Neural progenitor cell (in vitro differentiated cells): ENCODE data around the gene ANKHD1. TPM values are rescaled to one million over a fixed set of nuclear protein-coding genes. Genes with fewer than 3 reads are reported as not detected.

Source experiments
- DNase-seq: peaks from one replicate; pipeline ENCODE4 v3.0.0-alpha.2; 2016; ENCODE audit warnings: low spot score
- H2AFZ ChIP-seq: fragments of 200-600 bp; sonication (generic); replicated peaks from 2 replicates; pipeline ENCODE4 v1.6.1; 2016; ENCODE audit warnings: antibody characterized with exemption
- H3F3A ChIP-seq: fragments of 200-600 bp; sonication (generic); 2 replicates; pipeline ENCODE4 v1.6.1; 2016; ENCODE audit warnings: antibody characterized with exemption, low read depth
- H3K27ac ChIP-seq: fragments of 200-600 bp; sonication (generic); 2 replicates; pipeline ENCODE4 v1.5.1; 2016; ENCODE audit warnings: mild to moderate bottlenecking
- H3K27me3 ChIP-seq: fragments of 200-600 bp; sonication (generic); 2 replicates; pipeline ENCODE4 v1.6.1; 2016; ENCODE audit warnings: mild to moderate bottlenecking, moderate library complexity
- H3K36me3 ChIP-seq: fragments of 200-600 bp; sonication (generic); 2 replicates; pipeline ENCODE4 v1.5.1; 2016
- H3K4me1 ChIP-seq: fragments of 200-600 bp; sonication (generic); 2 replicates; pipeline ENCODE4 v1.6.1; 2016; ENCODE audit warnings: mixed run types
- H3K4me2 ChIP-seq: fragments of 200-600 bp; sonication (generic); 2 replicates; pipeline ENCODE4 v1.6.1; 2016
- H3K4me3 ChIP-seq: fragments of 200-600 bp; sonication (generic); 2 replicates; pipeline ENCODE4 v1.5.1; 2016
- H3K79me2 ChIP-seq: fragments of 200-600 bp; sonication (generic); 2 replicates; pipeline ENCODE4 v1.6.1; 2016; ENCODE audit warnings: low read depth
- H3K9ac ChIP-seq: fragments of 200-600 bp; sonication (generic); 2 replicates; pipeline ENCODE4 v1.6.1; 2016
- H3K9me3 ChIP-seq: fragments of 200-600 bp; sonication (generic); 2 replicates; pipeline ENCODE4 v1.5.1; 2016; ENCODE audit warnings: low read depth
- H4K20me1 ChIP-seq: fragments of 200-600 bp; sonication (generic); 2 replicates; pipeline ENCODE4 v1.6.1; 2016; ENCODE audit warnings: low read depth
- H3K27ac Mint-ChIP-seq: 3 replicates; pipeline ENCODE4 v1.8.0; 2021; ENCODE audit warnings: mixed read lengths
- H3K27me3 Mint-ChIP-seq: 2 replicates; pipeline ENCODE4 v1.8.0; 2022; ENCODE audit warnings: low read depth, mild to moderate bottlenecking, inconsistent platforms, moderate library complexity, mixed read lengths; ENCODE audit not compliant: insufficient read depth
- H3K36me3 Mint-ChIP-seq: 3 replicates; pipeline ENCODE4 v1.8.0; 2021; ENCODE audit warnings: mixed read lengths
- H3K4me1 Mint-ChIP-seq: 3 replicates; pipeline ENCODE4 v1.8.0; 2021; ENCODE audit warnings: mixed read lengths
- H3K4me3 Mint-ChIP-seq: 3 replicates; pipeline ENCODE4 v1.8.0; 2021; ENCODE audit warnings: mild to moderate bottlenecking, moderate library complexity, mixed read lengths
- H3K9me3 Mint-ChIP-seq: 3 replicates; pipeline ENCODE4 v1.8.0; 2020; ENCODE audit warnings: mixed read lengths
- CTCF ChIP-seq: fragments of 200-600 bp; sonication (generic); IDR thresholded peaks from 2 replicates; pipeline ENCODE4 v1.5.1; 2017; ENCODE audit warnings: antibody characterized with exemption, mild to moderate bottlenecking
- EZH2 ChIP-seq: fragments of 200-600 bp; sonication (generic); IDR thresholded peaks from 2 replicates; pipeline ENCODE4 v1.6.1; 2017; ENCODE audit warnings: antibody characterized with exemption, mild to moderate bottlenecking, moderate library complexity
- EZH2phosphoT487 ChIP-seq: fragments of 200-600 bp; sonication (generic); IDR thresholded peaks from 2 replicates; pipeline ENCODE4 v1.6.1; 2017; ENCODE audit warnings: antibody characterized with exemption
- microRNA-seq: library from miRNA; unstranded; fragments of <30 nt; microRNA quantifications from one replicate; pipeline ENCODE4, GENCODE V29; 2016
- small RNA-seq: library from RNA; depleted of rRNA; stranded (forward); fragments of <200 nt; gene quantifications from one replicate; pipeline ENCODE3, GENCODE V24; 2015
- total RNA-seq: library from RNA; depleted of rRNA; stranded (reverse); fragments of >200 nt; gene quantifications from 2 replicates; pipeline ENCODE4 v1.2.3, GENCODE V29; 2015; ENCODE audit warnings: low replicate concordance

ANKHD1 gene
- total RNA-seq, 1 donor from 2014 or later: 110 TPM

DNA sequence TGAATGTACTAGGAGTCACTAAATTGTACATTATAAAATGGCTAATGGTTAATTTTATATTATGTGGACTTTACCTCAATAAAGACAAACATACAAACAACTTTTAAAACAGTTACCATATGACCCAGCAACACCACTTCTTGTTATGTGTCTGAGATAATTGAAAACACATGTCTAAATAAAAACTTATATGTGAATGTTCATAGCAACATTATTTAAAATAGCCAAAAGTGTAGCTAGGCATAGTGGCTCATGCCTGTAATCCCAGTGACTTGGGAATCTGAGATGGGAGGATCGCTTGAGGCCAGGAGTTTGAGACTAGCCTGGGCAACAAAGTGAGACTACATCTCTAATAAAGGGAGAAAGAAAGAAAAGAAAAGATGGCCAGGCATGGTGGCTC, 185.9 kb downstream of the ANKHD1 start:
- Histone ChIP-seq H3K79me2 (no peaks in the 10 kb centered on the region), H3K4me3 (no peak overlapping the region), H3K4me1 (no peaks in the 10 kb centered on the region), H3K27ac (no peak overlapping the region), H4K20me1 (no peaks in the 10 kb centered on the region), H2AFZ (no peak overlapping the region), H3K9me3 (no peaks in the 10 kb centered on the region), H3K27me3 (no peaks in the 10 kb centered on the region), H3K9ac (no peak overlapping the region), H3F3A (no peaks in the 10 kb centered on the region), H3K36me3 (no peaks in the 10 kb centered on the region), H3K4me2 (no peak overlapping the region)
- Mint-ChIP-seq H3K4me1 (no peaks in the 10 kb centered on the region), H3K27ac (no peak overlapping the region), H3K27me3 (peaks cover 4% of the 10 kb centered on the region), H3K36me3 (no peaks in the 10 kb centered on the region), H3K9me3 (peaks cover 3% of the 10 kb centered on the region), H3K4me3 (no peak overlapping the region)
- TF ChIP-seq EZH2 (no peak), EZH2phosphoT487 (no peak)
- no peak for DNase-seq

DNA sequence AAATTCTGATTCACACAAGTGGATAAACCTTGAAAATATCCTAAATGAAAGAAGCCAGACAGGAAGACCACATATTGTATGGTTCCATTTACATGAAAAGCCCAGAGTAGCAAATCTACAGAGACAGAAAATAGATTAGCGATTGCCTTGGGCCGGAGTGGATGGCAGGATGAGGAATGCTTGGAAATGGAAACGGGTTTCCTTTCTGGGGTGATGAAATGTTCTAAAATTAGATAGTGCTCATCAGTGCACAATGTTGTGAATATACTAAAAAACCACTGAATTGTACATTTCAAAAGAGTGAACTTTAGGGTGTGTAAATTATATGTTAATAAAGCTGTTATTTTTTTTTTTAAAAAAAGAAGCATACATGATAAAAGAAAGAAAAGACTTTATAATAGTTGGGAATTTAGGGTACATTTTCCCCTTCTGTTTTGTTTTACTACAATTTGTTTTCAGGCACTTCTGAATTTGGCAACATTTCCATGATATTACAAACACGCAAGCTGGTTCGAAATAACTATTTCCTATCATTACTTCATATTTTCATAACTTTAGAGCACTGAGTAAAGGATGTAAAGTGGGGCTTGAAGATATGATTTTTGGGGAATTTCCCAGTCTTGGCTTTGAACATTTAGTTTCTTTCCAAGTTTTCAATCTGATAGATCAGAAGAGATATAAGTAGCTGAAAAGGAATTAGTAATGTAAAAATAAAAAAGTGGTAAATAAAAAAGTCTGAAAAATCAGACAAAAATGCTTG, 186.9 kb downstream of the ANKHD1 start:
- H3K9me3 Mint-ChIP-seq: peaks cover under 1% of the 10 kb centered on the region
- no peak overlapping the region for H3K27ac Mint-ChIP-seq
- H3K36me3 ChIP-seq: no peaks in the 10 kb centered on the region
- H3K4me3 Mint-ChIP-seq: no peak overlapping the region
- no peaks in the 10 kb centered on the region for H3K9me3 ChIP-seq
- no peak for DNase-seq
- H3K27me3 Mint-ChIP-seq: peaks cover 4% of the 10 kb centered on the region
- H3K79me2 ChIP-seq: no peaks in the 10 kb centered on the region
- H3K4me1 ChIP-seq: no peaks in the 10 kb centered on the region
- no peak overlapping the region for H3K27ac ChIP-seq
- H4K20me1 ChIP-seq: no peaks in the 10 kb centered on the region
- no peak overlapping the region for H3K4me2 ChIP-seq
- H3K36me3 Mint-ChIP-seq: no peaks in the 10 kb centered on the region
- no peak overlapping the region for H3K9ac ChIP-seq
- no peaks in the 10 kb centered on the region for H3K4me1 Mint-ChIP-seq
- H3K4me3 ChIP-seq: no peak overlapping the region
- H3K27me3 ChIP-seq: no peaks in the 10 kb centered on the region
- no peaks in the 10 kb centered on the region for H3F3A ChIP-seq
- TF ChIP-seq EZH2: no peak
- TF ChIP-seq CTCF: no peak
- TF ChIP-seq EZH2phosphoT487: no peak
- no peak overlapping the region for H2AFZ ChIP-seq

Small RNA genes lying within 50 kb of the gene (microRNA-seq; reads per million reads assigned to microRNA genes)
- gene MIR6831: not detected

Small RNA genes lying within 50 kb of the gene (small RNA-seq; reads per million reads assigned to genes)
- gene RF00279 (0.14 reads per million), gene RF00443 (not detected), gene RNU4-14P (not detected)

Other genes with a start within 250 kb of the ANKHD1 start
- 8.9 and 19.8 TPM in 2 replicates for gene CYSTM1, start 226.6 kb upstream of the ANKHD1 start, total RNA-seq
- 79.8 and 84.3 TPM in 2 replicates for gene PFDN1, start 98.7 kb upstream of the ANKHD1 start, total RNA-seq
- gene HBEGF, start 55.2 kb upstream of the ANKHD1 start, total RNA-seq: 2.4 and 3.4 TPM in 2 replicates
- not detected in 2 replicates for gene SLC4A9, start 41.6 kb upstream of the ANKHD1 start, total RNA-seq
- gene EIF4EBP3, start 145.8 kb downstream of the ANKHD1 start, total RNA-seq: 0.53 and 1.1 TPM in 2 replicates
- gene SRA1, start 155.6 kb downstream of the ANKHD1 start, total RNA-seq: 16.9 and 26.9 TPM in 2 replicates
- 20.7 and 23.6 TPM in 2 replicates for gene APBB3, start 162.8 kb downstream of the ANKHD1 start, total RNA-seq
- gene SLC35A4, start 163.0 kb downstream of the ANKHD1 start, total RNA-seq: 20.7 and 26.7 TPM in 2 replicates
- not detected in 2 replicates for gene CD14, start 231.3 kb downstream of the ANKHD1 start, total RNA-seq
- 17.8 and 106 TPM in 2 replicates for gene TMCO6, start 237.6 kb downstream of the ANKHD1 start, total RNA-seq
- gene NDUFA2, start 245.8 kb downstream of the ANKHD1 start, total RNA-seq: 53.8 and 59.4 TPM in 2 replicates
- gene IK, start 246.0 kb downstream of the ANKHD1 start, total RNA-seq: 97.0 and 131 TPM in 2 replicates